NCI-H2171 (cell line): ENCODE data around the gene ELFN1.

ENCODE experiments used
- DNase-seq: peaks from one replicate; lab custom pipeline; 2025; lab: John Stamatoyannopoulos, UW

Gene ELFN1

DNA sequence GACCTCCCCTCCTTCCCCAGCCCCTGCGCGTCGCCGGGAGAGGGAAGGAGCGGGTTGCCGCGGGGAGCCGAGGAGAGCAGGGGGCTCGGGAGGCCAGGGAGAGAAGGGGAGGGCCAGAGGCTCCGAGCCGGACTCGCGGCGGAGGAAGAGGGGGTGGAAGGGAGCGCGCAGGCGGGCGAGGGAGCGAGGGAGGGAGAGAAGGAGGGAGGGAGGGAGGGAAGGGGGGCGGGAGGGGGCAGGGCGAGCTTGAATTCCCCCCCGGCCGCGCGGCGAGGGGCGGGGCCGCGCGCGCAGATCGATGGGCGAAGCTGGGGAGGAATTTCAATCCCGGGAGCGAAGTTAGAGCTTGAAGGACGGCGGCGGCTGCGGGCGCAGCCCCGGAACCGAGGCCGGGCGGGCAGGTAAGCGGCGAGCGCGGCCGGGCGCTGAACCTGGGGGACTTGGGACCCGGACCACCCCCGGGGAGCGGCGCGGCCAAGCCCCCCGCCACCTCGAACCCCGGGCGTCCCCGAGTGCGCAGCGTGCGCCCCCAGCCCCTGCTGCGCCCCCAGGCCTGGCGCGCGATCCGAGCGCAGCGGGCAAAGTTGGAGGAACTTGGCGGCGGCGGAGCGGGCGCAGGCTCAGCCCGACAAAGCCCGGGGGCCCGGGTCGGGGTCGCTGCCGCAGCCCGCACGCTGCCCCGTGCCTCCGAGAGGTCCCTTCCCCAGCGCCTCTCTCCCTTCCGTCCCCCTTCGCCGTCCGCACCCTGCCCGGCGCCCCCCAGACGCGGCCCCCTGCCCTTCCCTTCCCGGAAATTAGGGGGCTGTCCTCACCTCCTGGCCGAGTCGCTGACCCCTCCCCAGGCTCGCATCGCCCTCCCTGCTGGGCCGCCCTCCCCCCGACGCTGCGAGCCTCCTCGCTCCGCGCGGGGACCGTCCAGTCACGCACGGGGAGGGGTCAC is at the start of gene ELFN1:
Gene ELFN1 (plus strand): TSS at position 324 of the 940 bp plus-strand sequence. CDS start 74,320 bp downstream, outside the sequence.
- DNase-seq: no peak

DNA sequence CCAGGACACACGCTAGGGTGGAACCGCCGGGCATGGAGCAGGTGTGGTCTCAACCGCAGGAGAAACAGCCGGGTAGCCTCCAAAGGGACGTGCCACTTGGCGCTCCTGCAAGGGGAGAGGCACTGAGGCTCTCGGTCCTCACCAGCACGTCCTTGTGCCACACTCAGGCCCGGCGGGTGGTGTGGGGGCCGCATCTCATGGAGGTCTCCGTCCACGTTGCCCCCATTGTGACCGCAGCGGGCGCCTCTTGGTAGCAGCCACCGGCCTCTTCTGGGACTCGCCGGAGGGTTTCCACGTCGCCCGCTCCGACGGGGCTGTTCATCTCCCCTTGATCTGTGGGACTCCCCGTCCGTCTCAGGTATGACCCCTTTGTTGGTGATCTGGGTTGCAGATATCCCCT is 49.2 kb upstream of the ELFN1 start:
- no peak for DNase-seq

DNA sequence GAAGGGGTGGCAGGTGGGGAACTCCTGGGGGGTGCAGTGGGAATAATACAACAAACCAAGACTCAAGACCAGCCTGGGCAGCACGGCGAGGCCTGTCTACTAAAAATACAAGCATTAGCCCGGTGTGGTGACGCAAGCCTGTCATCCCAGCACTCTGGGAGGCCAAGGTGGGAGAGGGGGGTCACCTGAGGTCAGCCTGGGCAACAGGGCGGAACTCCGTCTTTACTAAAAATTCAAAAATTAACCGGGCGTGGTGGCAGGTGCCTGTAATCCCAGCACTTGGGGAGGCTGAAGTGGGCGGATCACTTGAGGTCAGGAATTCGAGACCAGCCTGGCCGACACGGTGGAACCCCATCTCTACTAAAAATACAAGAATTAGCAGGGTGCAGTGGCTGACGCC is 48.4 kb upstream of the ELFN1 start:
- no peak for DNase-seq

DNA sequence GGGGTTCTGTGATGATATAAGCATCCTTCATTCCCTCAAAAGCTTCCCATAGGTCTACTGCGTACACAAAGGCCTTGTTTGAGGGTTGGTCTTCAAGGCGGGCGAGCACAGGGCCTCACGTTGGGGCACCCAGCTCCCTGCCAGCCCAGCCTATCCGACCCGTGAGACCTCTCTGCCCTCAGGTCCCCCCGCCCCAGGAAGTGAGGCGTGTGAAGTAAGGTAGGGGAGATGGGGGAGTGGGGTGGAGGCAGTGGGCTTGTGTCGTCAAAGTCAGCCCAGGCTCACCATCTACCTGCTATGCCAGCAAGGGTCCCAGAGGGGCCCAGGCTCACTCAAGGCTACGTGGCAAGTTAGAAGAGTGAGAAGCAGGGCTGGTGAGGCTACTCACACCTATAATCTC is 47.6 kb upstream of the ELFN1 start:
- DNase-seq: no peak

DNA sequence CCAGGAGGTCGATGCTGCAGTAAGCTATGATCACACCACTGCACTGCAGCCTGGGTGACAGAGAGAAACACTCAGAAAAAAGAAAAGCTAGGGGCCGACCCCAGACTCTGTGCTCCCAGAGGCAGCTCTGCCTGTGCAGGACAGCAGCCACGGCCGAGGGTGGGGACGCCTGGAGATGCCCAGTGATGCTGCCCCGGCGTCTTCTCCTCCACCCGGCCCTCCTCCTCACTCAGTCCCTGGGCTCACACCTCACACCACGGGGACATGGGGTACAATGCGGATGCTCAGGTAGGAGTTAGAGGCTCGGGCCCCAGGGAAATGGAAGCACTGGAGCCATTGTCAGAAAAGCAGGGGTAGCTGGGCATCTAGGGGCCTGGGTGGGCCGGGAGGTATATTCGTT is 46.3 kb upstream of the ELFN1 start:
- DNase-seq: no peak

DNA sequence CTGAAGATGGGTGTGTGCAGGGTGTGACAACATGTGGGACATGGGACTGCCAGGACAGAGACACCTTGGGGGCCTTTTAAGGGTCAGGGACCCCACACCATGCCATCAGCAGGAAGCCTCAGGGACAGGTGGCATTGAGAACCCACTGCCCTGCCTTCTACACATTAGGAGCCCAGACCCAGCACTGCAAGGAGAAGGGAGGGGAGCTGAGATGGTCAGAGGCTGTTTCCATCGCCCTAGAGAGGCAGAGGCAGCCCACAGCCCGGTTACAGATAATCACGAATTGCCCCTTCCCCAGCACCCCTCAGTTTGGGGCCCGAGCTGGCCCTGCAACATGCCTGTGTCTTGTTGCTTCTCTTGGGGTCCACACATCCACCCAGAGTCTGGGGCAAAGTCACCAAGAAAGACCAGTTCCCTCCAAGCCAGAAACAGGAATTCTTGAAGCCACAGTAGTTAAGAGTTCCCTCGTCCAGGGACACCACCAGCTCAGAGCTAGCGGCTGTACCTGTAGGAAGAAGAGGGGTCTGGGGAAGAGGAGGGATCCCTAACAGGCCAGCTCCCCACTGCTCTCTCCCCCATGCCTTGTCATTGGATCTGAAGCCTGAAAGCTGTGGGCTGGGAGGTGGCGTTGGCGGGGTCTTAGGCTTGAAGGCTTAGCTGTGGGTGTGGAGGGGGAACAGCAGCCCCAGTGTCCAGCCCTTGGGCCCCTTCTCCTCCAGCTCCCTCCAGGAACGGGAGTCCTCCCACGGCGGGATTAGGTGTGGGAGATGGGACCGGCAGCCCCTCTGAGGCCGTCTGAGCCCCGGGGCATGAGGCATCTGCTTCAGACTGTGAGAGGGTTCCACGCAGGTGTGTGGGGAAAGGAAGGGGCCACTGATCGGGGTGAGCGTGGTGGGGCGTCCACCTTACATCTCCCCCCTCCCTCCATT is 44.8 kb upstream of the ELFN1 start:
- no peak for DNase-seq

DNA sequence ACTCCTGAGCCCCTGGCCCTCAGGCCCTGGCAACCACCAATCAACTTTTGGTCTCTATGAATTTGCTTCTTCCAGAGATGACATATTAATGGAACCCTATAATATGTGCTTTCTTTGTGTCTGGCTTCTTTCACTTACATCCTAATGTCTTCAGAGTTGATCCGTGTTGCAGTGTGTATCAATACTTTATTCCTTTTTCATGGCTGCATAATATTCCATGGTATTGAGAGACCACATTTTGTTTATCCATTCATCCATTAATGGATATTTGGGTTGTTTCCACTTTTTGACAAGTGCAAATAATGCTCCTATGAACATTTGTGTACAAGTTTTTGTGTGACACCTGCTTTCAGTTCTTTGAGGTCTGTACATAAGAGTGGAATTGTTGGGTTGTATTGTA is 43.3 kb upstream of the ELFN1 start:
- no peak for DNase-seq

DNA sequence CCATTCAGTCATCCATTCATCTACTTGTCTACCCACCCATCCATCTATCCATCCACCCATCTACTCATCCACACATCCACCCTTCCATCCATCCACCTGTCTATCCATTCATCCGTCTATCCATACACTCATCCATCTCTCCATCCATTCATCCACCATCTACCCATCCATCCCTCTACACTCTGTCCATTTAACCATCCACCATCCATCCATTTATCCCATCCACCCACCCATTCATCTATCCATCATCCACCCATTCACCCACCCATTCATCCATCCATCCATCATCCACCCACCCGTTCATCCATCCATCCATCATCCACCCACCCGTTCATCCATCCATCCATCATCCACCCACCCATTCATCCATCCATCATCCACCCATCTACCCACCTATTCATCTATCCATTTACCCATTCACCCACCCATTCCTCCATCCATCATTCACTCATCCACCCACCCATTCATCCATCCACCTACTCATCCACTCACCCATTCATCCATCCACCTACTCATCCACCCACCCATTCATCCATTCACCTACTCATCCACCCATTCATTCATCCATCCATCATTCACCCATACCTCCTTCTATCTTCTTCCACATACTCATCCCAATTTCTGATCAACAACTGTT is 39.3 kb upstream of the ELFN1 start:
- no peak for DNase-seq

DNA sequence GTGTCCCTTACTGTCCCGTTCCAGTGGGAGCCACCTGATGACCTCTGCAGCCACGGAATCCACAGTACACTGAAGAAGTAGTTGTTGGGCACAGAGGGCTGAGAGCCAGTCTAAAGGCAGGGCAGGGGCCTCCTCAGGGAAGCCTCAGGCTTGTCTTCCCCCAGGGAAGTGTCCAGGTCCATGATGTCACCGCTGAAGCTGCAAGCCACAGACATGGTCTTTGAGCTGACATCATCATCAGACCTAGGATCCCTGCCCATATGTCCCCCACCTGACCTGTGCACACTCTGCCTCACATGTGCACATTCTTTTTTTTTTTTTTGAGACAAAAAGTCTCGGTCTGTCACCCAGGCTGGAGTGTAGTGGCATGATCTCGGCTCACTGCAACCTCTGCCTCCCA is 38.4 kb upstream of the ELFN1 start:
- no peak for DNase-seq

DNA sequence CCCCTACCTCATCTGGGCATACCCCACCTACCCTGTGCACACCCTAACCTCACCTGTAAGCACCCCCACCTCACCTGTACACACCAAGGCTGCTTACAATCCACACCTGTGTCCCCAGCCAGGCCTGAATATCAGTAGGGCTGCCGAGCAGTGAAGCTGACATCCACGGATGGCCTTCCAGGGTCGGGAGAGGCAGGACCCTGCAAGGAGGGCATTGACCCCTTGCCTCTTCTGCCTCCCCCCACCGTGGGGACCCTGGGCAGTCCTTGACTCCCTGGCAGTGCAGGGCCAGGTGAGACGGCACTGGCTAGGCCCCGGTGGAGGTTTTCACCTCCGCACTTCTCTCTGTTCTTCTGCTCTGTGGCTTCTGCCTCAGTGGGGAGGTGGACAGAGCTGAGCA is 37.6 kb upstream of the ELFN1 start:
- DNase-seq: no peak

DNA sequence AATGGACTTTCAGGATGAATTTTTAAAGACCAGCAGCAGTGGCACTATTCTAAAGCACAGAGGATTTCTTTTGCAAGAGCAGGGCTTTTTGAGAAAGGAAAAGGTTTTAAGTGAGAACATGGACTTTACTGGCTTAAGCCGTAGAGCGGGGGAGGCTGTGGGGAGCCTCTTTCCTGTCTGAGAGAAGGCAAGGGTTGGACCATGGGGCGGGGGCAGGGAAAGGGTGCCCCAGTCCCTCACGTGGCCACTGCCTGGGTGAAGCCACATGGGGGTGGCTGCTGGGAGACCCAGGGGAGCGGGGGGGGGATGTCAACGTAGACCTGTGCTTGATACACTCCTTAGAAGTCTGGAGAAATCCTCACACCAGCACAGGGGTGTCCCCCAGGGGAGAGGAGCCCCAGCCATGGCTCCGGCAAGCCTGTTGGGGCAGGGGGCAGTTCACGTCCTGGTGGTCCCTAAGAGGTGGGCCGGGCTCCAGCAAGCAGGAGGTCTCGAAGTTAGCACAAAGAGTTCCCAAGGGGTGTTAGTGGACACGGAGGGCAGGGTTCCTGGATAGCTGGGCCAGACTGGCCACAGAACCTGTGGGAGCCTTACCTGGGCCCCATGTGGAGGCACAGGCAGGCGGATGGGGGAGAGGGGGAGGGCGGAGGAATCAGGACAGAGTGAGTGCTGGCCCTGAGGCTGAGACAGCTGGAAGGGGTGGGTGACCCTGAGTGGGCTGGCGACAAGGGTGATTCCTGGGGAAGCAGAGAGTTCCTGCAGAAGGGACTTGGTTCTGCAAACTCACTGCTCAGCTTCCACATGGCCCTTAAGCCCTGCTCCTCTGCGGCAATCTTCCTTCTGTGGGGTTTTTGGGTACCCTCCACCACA is 36.9 kb upstream of the ELFN1 start:
- no peak for DNase-seq

DNA sequence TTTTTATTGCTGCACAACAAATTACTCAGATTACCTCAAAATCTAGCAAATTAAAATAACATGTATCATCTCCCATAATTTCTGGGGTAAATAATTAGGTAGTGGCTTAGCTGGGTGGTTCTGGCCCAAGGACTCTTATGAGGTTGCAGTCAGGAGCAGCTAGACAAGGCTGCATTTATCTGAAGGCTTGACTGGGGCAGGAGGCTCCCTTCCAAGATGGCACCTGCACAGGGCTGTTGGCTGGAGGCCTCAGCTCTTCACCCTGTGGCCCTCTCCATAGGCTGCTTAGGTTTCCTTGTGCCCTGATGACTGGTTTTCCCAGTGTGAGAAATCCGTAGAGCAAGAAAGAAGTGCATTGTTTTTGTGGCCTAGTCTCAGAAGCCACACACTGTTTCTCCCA is 34.7 kb upstream of the ELFN1 start:
- no peak for DNase-seq

DNA sequence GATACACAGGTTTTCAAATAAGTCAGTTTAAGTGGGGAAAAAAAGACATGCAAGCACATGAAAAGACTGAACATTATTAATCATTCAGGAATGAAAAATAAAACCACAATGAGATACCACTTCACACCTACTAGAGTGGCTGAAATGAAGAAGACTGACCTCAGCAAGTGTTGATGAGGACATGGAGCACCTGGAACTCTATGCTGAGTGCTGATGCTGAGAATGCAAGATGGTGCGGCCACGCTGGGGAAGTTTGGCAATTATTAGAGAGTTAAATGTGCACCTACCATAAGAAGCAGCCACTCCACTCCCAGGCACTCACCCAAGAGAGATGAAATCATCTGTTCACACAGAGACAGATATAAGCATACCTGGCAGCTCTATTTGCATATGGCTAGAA is 32.9 kb upstream of the ELFN1 start:
- no peak for DNase-seq

DNA sequence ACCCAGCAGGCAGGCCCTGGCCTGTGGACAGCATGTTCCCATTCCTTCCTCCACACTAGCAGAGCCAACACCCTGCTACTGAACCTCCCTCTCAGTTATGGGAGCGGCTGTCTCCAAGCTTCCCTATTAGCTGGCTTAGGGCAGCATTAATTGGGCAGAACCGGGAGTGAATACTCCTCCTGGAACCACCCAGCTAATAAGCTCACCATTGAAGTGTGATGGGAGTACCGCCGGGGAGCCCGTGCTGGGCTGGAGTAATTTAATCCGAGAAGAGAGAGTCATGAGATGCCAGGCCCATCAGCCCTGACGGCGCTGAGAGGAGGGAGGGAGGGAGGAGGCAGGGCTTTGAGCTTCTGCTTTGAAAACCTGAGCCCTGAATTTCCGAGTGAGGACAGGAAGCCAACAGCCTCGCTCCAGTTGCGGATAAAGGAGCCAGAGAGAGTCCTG is 31.8 kb upstream of the ELFN1 start:
- peak; percentile 74 for DNase-seq

DNA sequence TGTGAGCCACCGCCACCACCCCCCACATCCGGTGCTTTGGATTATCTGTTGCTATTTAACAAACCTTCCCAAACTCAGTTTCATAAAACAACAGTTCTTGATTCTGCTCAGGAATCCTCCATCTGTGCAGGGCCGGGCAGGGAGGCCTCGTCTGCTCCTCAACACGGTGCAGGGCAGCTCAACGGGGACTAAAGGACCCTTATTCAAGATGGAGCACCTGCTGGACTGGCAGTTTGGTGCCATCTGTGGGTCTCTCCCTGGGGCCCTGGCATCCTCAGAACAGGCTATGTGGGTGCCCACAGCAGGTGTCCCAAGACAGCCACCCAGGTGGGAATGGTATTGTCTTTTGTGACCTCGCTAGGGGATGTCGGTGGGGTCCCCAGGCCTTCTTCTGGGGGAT is 31.0 kb upstream of the ELFN1 start:
- no peak for DNase-seq

DNA sequence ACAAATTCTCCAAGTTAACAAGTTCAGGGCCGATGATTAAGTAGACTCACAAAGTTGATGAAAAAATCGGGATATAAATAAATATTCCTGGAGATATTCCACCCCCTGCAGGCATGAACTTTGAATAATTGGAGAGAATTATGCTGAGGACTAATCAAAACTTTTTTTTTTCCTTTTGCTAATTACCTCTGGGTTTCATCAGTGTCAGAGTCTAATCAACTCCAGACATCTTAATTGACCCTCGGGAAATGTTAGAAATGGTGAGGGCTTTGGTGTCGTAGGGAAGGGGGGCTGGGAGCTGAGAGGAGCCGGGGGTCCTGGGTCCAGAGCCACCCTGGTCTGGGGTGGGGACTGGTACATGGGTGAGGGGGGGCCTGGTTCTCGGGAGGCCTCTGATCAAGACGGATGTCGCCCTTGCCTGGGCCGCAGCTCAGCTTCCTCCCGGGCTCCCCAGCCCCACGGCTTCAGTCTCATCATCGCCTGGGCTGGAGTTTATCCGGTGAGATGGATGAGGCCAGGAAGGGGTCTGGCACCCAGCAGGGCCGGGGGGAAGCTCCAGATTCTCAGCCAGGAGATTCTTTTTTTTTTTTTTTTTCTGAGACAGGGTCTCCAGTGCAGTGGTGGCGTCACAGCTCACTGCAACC is 30.4 kb upstream of the ELFN1 start:
- no peak for DNase-seq

DNA sequence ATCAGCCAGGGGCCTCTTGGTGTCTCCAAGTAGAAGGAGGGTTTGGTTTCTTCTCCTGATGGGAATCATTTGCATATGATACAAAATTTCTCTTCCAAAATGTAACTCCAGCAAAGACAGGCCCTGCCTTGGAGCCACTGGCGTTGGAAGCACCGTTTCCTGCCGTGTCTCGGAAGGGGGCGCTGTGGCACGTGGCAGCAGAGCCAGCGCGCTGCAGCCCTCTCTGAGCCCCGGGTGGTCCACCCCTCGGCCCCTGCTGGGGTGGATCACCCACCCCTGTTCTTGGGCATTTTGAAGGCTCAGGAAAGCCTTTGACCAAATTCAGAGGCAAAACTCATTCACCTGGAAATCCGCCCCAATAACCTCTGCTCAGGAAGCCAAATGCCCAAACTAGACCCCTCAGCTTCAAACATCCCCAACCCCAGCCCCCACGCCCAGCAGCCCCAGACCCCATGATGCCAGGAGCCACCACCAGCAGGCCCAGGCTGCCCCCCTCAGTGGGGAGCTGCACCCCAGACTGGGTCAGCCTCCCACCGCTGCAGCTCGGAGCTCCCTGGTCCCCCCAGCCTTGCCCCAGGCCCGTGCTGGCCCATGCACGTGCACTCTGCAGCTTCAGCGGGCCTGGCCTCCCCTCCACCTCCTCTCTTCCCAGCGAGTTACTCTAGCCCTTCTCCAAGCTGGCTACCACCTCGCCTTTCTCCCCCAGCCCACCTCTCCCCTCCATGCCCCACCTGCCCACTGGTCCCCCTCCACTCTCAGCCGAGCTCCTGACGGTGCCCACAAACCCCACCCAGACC is 29.5 kb upstream of the ELFN1 start:
- DNase-seq: no peak

DNA sequence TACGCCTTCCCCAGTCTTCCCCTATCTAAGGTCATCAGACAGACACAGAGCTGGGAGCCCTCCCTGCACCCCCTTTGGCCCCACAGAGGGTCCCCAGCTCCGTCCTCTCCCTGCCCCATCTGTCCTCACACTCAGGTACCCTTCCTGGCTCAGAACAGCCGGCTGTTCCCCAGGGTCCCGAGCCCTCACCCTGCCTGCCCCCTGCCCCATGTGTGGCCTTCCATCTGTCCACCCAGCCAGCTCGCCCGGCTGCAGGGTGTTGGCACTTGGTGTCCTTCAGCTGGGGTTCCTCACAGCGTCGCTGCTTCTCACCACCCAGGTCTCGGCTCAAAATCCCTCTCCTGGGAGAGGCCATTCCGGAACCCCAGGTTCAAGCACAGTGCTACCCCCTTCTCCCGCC is 28.9 kb upstream of the ELFN1 start:
- no peak for DNase-seq

DNA sequence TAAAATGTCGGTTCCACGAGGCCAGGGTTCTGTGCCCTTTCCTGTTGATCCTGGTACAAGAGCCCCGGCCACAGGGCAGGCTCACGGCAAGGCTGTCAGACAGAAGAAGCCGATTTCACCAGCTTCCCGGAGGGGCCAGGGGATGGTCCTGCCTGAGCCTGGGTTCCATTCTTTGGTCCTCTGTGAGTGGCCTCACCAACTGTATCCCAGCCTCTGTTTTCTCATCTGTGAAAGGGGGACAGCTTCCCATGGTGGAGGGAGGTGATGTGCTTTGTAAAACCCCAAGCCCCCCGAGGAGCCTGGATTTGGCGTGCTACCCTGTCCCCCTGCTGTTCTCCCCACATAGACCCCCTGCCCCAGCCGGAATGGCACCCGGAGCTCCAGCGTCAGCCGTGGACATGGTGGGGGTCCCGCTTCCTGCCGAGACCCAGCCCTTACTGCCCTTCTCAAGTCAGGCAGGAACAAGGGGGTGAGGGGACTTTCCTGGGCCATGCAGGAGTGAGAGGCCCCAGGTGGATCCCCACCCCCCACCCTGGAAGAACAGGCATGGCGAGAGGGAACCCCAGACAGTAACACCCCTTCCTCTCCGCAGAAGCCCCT is 28.3 kb upstream of the ELFN1 start:
- DNase-seq: no peak

DNA sequence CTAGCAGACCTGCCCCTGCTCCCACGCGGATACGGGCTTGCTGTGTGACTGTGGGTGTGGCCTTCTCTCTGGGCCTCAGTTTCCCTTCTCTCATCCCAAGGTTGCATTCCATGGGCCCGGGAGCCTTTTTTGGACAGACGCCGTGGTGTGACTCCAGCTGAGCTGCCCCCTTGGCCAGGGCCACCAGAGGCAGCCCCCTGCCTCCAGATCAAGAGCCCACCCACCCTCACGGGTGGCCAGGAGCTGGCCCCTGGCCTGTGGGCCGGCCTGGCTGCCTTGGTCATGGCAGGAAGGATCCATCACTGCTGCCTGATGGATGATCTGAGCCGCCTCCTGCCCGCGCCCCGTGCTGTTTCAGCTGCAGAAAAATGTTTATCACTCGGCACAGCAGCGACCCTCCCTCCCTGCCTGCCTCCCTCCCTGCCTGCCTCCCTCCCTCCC is 27.8 kb upstream of the ELFN1 start:
- DNase-seq: no peak
